ENCODE results near the gene RBFOX2.

DNA sequence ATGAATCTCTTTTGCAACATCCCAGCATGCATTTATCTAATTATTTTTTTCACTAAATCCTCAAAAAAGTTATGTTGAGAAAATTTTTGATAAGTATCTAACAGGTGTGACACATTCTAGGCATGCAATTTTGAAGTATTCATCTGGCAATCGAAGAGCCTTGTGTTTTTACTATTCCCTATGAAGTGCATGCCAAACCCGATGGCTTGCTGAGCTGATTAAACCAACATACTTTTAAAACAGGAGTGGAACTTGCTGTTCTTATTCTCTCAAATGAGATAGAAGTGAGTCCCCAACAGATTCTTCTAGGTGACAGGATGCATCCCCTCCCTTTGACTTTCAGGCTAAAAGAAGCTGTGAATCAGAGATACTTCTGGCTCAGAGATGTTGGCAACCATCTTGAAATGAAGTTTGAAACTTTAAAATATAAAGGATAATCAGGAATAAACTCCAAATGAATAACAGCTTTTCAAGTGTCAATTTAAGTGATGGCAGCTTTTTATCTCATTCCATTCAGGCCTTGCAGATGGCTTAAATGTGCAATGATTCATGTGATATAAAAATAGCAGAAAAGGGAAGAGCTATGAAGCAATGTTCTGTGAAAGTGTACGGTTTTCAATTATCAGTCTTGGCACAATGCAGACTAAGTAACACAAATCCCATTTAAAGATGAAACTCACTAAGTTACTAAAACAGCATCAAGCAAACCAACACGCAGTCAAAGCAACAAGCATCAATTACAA is 243.3 kb downstream of the RBFOX2 start:
- TF ChIP-seq, protein P1, sequence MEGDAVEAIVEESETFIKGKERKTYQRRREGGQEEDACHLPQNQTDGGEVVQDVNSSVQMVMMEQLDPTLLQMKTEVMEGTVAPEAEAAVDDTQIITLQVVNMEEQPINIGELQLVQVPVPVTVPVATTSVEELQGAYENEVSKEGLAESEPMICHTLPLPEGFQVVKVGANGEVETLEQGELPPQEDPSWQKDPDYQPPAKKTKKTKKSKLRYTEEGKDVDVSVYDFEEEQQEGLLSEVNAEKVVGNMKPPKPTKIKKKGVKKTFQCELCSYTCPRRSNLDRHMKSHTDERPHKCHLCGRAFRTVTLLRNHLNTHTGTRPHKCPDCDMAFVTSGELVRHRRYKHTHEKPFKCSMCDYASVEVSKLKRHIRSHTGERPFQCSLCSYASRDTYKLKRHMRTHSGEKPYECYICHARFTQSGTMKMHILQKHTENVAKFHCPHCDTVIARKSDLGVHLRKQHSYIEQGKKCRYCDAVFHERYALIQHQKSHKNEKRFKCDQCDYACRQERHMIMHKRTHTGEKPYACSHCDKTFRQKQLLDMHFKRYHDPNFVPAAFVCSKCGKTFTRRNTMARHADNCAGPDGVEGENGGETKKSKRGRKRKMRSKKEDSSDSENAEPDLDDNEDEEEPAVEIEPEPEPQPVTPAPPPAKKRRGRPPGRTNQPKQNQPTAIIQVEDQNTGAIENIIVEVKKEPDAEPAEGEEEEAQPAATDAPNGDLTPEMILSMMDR (IDR thresholded peaks at IDR 0.05): no peak
- TF ChIP-seq ZFX (IDR thresholded peaks at IDR 0.05; ENCODE audit: borderline replicate concordance): no peak
